Fibroblast of mammary gland (primary cell): ENCODE measurements around the gene OR5B12.

Experiments used
- DNase-seq: peaks from one replicate; pipeline ENCODE4 v3.0.0-alpha.2; 2010; ENCODE audit warnings: low read depth
- H3K4me3 ChIP-seq: 2 replicates; pipeline ENCODE4 v1.5.1; 2011; ENCODE audit warnings: low read depth, mild to moderate bottlenecking, low read length, moderate library complexity; ENCODE audit not compliant: control insufficient read depth
- TF ChIP-seq, protein P1 (sequence below): conservative IDR thresholded peaks from 2 replicates; pipeline ENCODE4 v1.5.1; 2011; ENCODE audit warnings: low read depth, low read length, inconsistent platforms; ENCODE audit not compliant: control insufficient read depth, insufficient read depth

Gene OR5B12

GRCh38 chr11:58390551-58391063, 51.4 kb downstream of the OR5B12 start:
- TF ChIP-seq, protein P1, sequence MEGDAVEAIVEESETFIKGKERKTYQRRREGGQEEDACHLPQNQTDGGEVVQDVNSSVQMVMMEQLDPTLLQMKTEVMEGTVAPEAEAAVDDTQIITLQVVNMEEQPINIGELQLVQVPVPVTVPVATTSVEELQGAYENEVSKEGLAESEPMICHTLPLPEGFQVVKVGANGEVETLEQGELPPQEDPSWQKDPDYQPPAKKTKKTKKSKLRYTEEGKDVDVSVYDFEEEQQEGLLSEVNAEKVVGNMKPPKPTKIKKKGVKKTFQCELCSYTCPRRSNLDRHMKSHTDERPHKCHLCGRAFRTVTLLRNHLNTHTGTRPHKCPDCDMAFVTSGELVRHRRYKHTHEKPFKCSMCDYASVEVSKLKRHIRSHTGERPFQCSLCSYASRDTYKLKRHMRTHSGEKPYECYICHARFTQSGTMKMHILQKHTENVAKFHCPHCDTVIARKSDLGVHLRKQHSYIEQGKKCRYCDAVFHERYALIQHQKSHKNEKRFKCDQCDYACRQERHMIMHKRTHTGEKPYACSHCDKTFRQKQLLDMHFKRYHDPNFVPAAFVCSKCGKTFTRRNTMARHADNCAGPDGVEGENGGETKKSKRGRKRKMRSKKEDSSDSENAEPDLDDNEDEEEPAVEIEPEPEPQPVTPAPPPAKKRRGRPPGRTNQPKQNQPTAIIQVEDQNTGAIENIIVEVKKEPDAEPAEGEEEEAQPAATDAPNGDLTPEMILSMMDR, result no peak
- H3K4me3 ChIP-seq, result no peak overlapping the region
- DNase-seq, result no peak
